ENCODE data around the gene GRIN2D. TPM values are rescaled to one million over a fixed set of nuclear protein-coding genes. Genes with fewer than 3 reads are reported as not detected.

The GRIN2D gene
- 23.0 to 27.8 TPM (median 25.3 TPM) in 3 replicates for total RNA-seq (2021)
- percentile 52 among the genes with signal in this experiment for Bru-seq, nascent RNA
- long read RNA-seq, experiment 1, partial matches to known transcripts: 28 of 55 reads
- long read RNA-seq, experiment 1, other reads (novel, unspliced or antisense): 27 of 55 reads
- long read RNA-seq, experiment 2, partial matches to known transcripts: 36 of 47 reads
- long read RNA-seq, experiment 2, other reads (novel, unspliced or antisense): 11 of 47 reads
- long read RNA-seq, experiment 3: 0 reads

- peak within 1 kb of the TSS; percentile 83 for H3K4me3 Mint-ChIP-seq
- DNase-seq (ENCODE audit: low spot score): peak; percentile 52
- peak within 1 kb of the TSS; percentile 57; the same call in 1 of the 2 replicates for H3K27ac Mint-ChIP-seq
- H3K9me3 Mint-ChIP-seq: no peaks in the 10 kb centered on the region
- ChIA-PET CTCF (interaction anchor here (0.7 to 2.4 kb wide), 14 partner anchors 10 to 190 kb away, joined by 3 to 13 read pairs (median 5); partner anchors contain the start of gene TMEM143), POLR2A (no interaction called here)
- peaks cover 60% of the 10 kb centered on the region for H3K27me3 Mint-ChIP-seq (ENCODE audit: low read depth)
- peak; percentile 6 for ATAC-seq
- TF ChIP-seq MAX (CRISPR knock-in tag; IDR thresholded peaks at IDR 0.05) (0 out of 2 replicates have a peak, but pooled peaks have one; percentile 17), HMGXB4 (CRISPR knock-in tag; IDR thresholded peaks at IDR 0.05) (0 out of 2 replicates have a peak, but pooled peaks have one; percentile 48), TEAD1 (CRISPR knock-in tag; IDR thresholded peaks at IDR 0.05) (0 out of 2 replicates have a peak, but pooled peaks have one; percentile 47), OVOL2 (CRISPR knock-in tag; IDR thresholded peaks at IDR 0.05; ENCODE audit: borderline replicate concordance) (no peak)
- H3K36me3 Mint-ChIP-seq: peaks cover under 1% of the 10 kb centered on the region; the same call in 1 of the 2 replicates
- peaks cover 47% of the 10 kb centered on the region for H3K4me1 Mint-ChIP-seq
Observed at GRCh38 chr19:48393559-48394330, at the start of gene GRIN2D. TSS of gene GRIN2D (plus strand) at chr19:48393668. CDS start at chr19:48398393, 4,725 bp downstream.

GRCh38 chr19:48344892-48345291 lies 48.6 kb upstream of the GRIN2D start:
- no peaks in the 10 kb centered on the region for H3K27me3 Mint-ChIP-seq (ENCODE audit: low read depth)
- CTCF ChIA-PET: interaction anchor here (3.5 kb wide), 1 partner anchor 11 kb away, joined by 20 read pairs; no protein-coding TSS in a partner anchor
- POLR2A ChIA-PET: no interaction called here

More at GRCh38 chr19:48344892-48345291, 48.6 kb upstream of the GRIN2D start:
- peaks cover 4% of the 10 kb centered on the region; the same call in 1 of the 2 replicates for H3K4me1 Mint-ChIP-seq
- H3K9me3 Mint-ChIP-seq: no peaks in the 10 kb centered on the region
- DNase-seq (ENCODE audit: low spot score) (peak; percentile 35), ATAC-seq (peak; percentile 88)
- TF ChIP-seq ZBTB43 (CRISPR knock-in tag; IDR thresholded peaks at IDR 0.05): no peak
- TF ChIP-seq FOXP1 (CRISPR knock-in tag; IDR thresholded peaks at IDR 0.05; ENCODE audit: borderline replicate concordance): no peak
- no peak for TF ChIP-seq ZNF532 (CRISPR knock-in tag; IDR thresholded peaks at IDR 0.05; ENCODE audit: borderline replicate concordance)
- no peak for TF ChIP-seq ERG (CRISPR knock-in tag; IDR thresholded peaks at IDR 0.05)
- TF ChIP-seq ZNF219 (CRISPR knock-in tag; IDR thresholded peaks at IDR 0.05; ENCODE audit: borderline replicate concordance): no peak
- TF ChIP-seq JAZF1 (CRISPR knock-in tag; IDR thresholded peaks at IDR 0.05): no peak
- no peak for TF ChIP-seq ZNF425 (CRISPR knock-in tag; conservative IDR thresholded peaks at IDR 0.05)
- no peak for TF ChIP-seq NR1H2 (CRISPR knock-in tag; IDR thresholded peaks at IDR 0.05)
- no peak for TF ChIP-seq ZNF671 (CRISPR knock-in tag; IDR thresholded peaks at IDR 0.05)
- no peak for TF ChIP-seq ZMAT4 (CRISPR knock-in tag; IDR thresholded peaks at IDR 0.05)
- no peak for TF ChIP-seq SP1 (CRISPR knock-in tag; conservative IDR thresholded peaks at IDR 0.05)
- H3K36me3 Mint-ChIP-seq: no peaks in the 10 kb centered on the region
- H3K4me3 Mint-ChIP-seq: no peak overlapping the region
- H3K27ac Mint-ChIP-seq: no peak overlapping the region
